Skeletal muscle tissue (tissue), 4 donors: ENCODE results near the gene ITGA7. TPM values are rescaled to one million over a fixed set of nuclear protein-coding genes. Genes with fewer than 3 reads are reported as not detected.

ENCODE experiments used
- H3K27ac ChIP-seq: one replicate; pipeline ENCODE4 v1.7.0; 2013; ENCODE audit warnings: mild to moderate bottlenecking, low read depth, low read length, inconsistent platforms
- H3K27me3 ChIP-seq, 3 donors: one replicate each; pipeline ENCODE4 v1.7.0; 2013; ENCODE audit warnings: low read length in 3 of 3; ENCODE audit not compliant: control insufficient read depth in 3 of 3, insufficient read depth in 3 of 3
- H3K36me3 ChIP-seq, 3 donors: one replicate each; pipeline ENCODE4 v1.7.0; 2013; ENCODE audit warnings: low read length in 3 of 3; ENCODE audit not compliant: control insufficient read depth in 3 of 3, insufficient read depth in 3 of 3
- H3K4me1 ChIP-seq, 3 donors: one replicate each; pipeline ENCODE4 v1.7.0; 2013; ENCODE audit warnings: low read length in 3 of 3, mild to moderate bottlenecking in 3 of 3; ENCODE audit not compliant: control insufficient read depth in 3 of 3, insufficient read depth in 3 of 3
- H3K4me3 ChIP-seq, 3 donors: one replicate each; pipeline ENCODE4 v1.7.0; 2013; ENCODE audit warnings: low read length in 3 of 3
- H3K9ac ChIP-seq, 3 donors: one replicate each; pipeline ENCODE4 v1.7.0; 2013; ENCODE audit warnings: low read length in 3 of 3, mild to moderate bottlenecking in 3 of 3, moderate library complexity in 2 of 3, low read depth in 1 of 3
- H3K9me3 ChIP-seq, 3 donors: one replicate each; pipeline ENCODE4 v1.7.0; 2013; ENCODE audit warnings: low read length in 3 of 3; ENCODE audit not compliant: control insufficient read depth in 3 of 3
- total RNA-seq: library from RNA; depleted of rRNA; stranded (reverse); fragments of >200 nt; gene quantifications from one replicate; pipeline ENCODE4 v1.2.3, GENCODE V29; 2014
- donor health status: Osteomylitis.

ITGA7 gene
- total RNA-seq, 1 donor from 2014 or later, result 123 TPM

- H3K4me3 ChIP-seq, result no peak overlapping the region
- H3K9ac ChIP-seq, result peak overlapping the region in 1 of 3 donors; percentile 16
- H3K27ac ChIP-seq, result no peak overlapping the region
- H3K27me3 ChIP-seq, result no peaks in the 10 kb centered on the region
- no peaks in the 10 kb centered on the region for H3K9me3 ChIP-seq
- peaks cover 33 to 39% (median 36%) of the 10 kb centered on the region in 3 donors for H3K36me3 ChIP-seq
- H3K4me1 ChIP-seq, result peaks cover 70 to 78% (median 75%) of the 10 kb centered on the region in 3 donors
These were observed 17.9 kb upstream of the ITGA7 start for GRCh38 chr12:55725556-55725955.

DNA sequence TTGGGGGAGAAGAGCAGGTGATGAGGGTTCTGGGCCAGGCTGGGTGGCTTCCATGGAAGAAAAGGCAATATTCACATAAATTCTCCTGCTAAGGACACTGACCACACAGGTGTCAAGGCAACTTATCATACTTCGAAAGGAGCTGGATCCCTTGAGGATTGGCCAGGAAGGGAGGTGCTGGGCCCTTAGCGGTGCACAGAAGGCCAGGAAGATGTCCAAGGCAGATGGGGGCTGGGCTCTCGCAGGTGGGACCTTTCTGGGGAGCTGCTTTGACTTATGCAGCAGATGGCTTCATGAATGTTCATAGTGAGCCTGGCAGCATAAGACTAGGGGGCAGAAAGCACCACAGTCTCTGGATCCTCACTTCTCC, 17.2 kb upstream of the ITGA7 start:
- no peaks in the 10 kb centered on the region for H3K27me3 ChIP-seq
- H3K4me3 ChIP-seq, result no peak overlapping the region
- H3K9me3 ChIP-seq, result no peaks in the 10 kb centered on the region
- peaks cover 70 to 78% (median 75%) of the 10 kb centered on the region in 3 donors for H3K4me1 ChIP-seq
- peak overlapping the region; percentile 25 for H3K27ac ChIP-seq
- peaks cover 33 to 39% (median 36%) of the 10 kb centered on the region in 3 donors for H3K36me3 ChIP-seq
- H3K9ac ChIP-seq, result no peak overlapping the region

DNA sequence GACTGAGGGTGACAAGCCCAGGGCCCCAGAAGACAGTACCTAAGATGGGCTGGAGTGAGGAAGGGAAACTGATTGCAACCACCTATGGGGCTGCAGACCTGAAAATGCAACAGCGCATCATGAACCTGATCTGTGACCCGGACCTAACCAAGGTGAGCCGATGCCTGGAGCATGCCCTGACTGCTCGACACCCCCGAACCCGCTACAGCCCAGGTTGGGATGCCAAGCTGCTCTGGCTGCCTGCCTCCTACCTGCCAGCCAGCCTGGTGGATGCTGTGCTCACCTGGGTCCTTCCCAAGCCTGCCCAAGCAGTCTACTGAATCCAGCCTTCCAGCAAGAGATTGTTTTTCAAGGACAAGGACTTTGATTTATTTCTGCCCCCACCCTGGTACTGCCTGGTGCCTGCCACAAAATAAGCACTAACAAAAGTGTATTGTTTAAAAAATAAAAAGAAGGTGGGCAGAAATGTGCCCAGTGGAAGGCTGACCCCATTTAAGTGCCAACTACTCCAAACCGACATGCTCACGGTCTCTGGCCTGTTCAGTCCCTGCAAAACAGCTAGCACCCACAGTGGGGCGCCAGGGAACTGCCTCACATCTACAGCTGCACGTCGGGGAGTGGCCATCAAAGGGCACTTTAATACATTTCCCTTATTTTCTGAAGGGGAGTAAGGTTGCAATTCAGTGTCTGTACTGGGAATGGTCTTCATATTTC, 16.7 kb upstream of the ITGA7 start:
- Histone ChIP-seq H3K36me3 (peaks cover 33 to 39% (median 36%) of the 10 kb centered on the region in 3 donors), H3K4me1 (peaks cover 71 to 80% (median 75%) of the 10 kb centered on the region in 3 donors), H3K9me3 (no peaks in the 10 kb centered on the region), H3K27ac (peak overlapping the region; percentile 25), H3K4me3 (no peak overlapping the region), H3K27me3 (no peaks in the 10 kb centered on the region), H3K9ac (peak overlapping the region in 1 of 3 donors; percentile 57)

DNA sequence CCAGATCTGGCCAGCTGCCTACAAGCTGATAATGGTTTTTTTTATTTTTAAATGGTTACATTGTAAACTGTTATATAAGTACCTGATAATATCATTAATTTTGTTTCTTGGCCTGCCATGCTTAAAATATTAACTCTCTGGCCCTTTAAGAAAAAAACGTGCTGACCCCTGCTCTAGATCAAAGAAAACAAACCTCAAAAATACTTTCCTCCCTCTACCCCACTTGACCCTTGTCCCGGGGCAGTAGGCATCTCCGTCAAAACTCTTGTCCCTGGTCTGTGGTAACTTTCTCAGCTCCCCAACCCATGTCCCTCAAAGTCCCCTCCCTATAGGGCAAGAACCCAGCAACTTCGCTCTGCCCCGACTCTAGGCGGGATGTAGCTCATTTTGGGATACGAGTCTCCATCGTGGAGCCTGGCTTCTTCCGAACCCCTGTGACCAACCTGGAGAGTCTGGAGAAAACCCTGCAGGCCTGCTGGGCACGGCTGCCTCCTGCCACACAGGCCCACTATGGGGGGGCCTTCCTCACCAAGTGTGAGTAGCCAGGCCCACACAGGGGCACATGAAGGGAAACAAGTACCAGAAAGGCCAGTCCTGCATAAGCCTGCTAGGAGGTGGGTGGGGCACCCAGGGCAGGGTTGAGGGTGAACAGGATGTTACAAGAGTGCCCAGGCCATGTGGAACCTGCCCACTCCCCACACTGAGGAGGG, 16.0 kb upstream of the ITGA7 start:
- H3K27me3 ChIP-seq, result no peaks in the 10 kb centered on the region
- no peak overlapping the region for H3K4me3 ChIP-seq
- peaks cover 36 to 38% (median 37%) of the 10 kb centered on the region in 3 donors for H3K36me3 ChIP-seq
- H3K9ac ChIP-seq, result peak overlapping the region; percentile 14 to 69 (median 33)
- H3K4me1 ChIP-seq, result peaks cover 77 to 84% (median 80%) of the 10 kb centered on the region in 3 donors
- H3K27ac ChIP-seq, result peak overlapping the region; percentile 16
- H3K9me3 ChIP-seq, result no peaks in the 10 kb centered on the region

DNA sequence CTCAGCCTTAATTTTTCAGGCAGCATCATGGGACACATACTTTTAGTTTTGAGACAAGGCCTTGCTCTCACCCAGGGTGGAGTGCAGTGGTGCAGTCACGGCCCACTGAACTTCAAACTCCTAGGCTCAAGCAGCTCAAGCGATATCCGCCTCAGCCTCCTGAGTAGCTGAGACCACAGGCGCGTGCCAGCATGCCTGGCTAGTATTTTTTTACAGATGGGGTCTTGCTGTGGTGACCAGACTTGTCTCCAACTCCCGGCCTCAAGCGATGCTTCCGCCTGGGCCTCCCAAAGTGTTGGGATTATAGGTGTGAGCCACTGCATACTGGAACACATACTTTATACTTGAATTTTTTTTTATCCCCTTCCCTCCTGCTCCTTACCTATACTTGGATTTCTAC, 15.2 kb upstream of the ITGA7 start:
- H3K27me3 ChIP-seq, result no peaks in the 10 kb centered on the region
- H3K27ac ChIP-seq, result peak overlapping the region; percentile 16
- H3K4me3 ChIP-seq, result no peak overlapping the region
- peak overlapping the region in 1 of 3 donors; percentile 69 for H3K9ac ChIP-seq
- H3K9me3 ChIP-seq, result no peaks in the 10 kb centered on the region
- peaks cover 36 to 38% (median 37%) of the 10 kb centered on the region in 3 donors for H3K36me3 ChIP-seq
- peaks cover 83 to 90% (median 86%) of the 10 kb centered on the region in 3 donors for H3K4me1 ChIP-seq

GRCh38 chr12:55721601-55722213, 14.0 kb upstream of the ITGA7 start:
- peaks cover 83 to 90% (median 86%) of the 10 kb centered on the region in 3 donors for H3K4me1 ChIP-seq
- H3K27ac ChIP-seq, result peak overlapping the region; percentile 91
- no peaks in the 10 kb centered on the region for H3K9me3 ChIP-seq
- peak overlapping the region in 2 of 3 donors; percentile 26 to 60 for H3K9ac ChIP-seq
- no peaks in the 10 kb centered on the region for H3K27me3 ChIP-seq
- peaks cover 28 to 32% (median 30%) of the 10 kb centered on the region in 3 donors for H3K36me3 ChIP-seq
- peak overlapping the region in 2 of 3 donors; percentile 32 to 45 for H3K4me3 ChIP-seq

DNA sequence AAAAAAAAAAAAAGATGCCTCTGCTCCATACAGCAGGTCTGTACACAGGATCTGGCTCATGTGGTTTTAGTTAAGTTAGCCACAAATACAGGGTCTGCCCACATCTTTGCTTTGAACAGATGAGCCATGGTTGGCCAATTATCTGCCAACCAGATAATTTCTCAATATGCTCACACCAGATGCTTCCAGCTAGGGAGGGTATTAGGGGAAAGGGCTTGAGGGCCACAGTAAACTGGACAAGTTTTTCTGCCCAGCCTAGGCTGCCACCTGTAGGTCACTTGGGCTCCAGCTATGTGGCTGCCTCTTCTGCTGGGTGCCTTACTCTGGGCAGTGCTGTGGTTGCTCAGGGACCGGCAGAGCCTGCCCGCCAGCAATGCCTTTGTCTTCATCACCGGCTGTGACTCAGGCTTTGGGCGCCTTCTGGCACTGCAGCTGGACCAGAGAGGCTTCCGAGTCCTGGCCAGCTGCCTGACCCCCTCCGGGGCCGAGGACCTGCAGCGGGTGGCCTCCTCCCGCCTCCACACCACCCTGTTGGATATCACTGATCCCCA, 13.3 kb upstream of the ITGA7 start:
- Histone ChIP-seq H3K27me3 (no peaks in the 10 kb centered on the region), H3K36me3 (peaks cover 21 to 28% (median 24%) of the 10 kb centered on the region in 3 donors), H3K9me3 (no peaks in the 10 kb centered on the region), H3K9ac (peak overlapping the region in 2 of 3 donors; percentile 60 to 71), H3K4me1 (peaks cover 83 to 88% (median 87%) of the 10 kb centered on the region in 3 donors), H3K27ac (peak overlapping the region; percentile 91), H3K4me3 (peak overlapping the region; percentile 39 to 57 (median 45))

GRCh38 chr12:55720071-55720564, 12.4 kb upstream of the ITGA7 start, which contains the start of gene RDH5:
Gene RDH5 (plus strand): TSS chr12:55720393. CDS start chr12:55721185, 792 bp downstream.
- H3K9ac ChIP-seq, result peak within 1 kb of the TSS; percentile 71 to 90 (median 79)
- peaks cover 12 to 22% (median 16%) of the 10 kb centered on the region in 3 donors for H3K36me3 ChIP-seq
- no peaks in the 10 kb centered on the region for H3K9me3 ChIP-seq
- H3K27ac ChIP-seq, result peak within 1 kb of the TSS; percentile 91
- no peaks in the 10 kb centered on the region for H3K27me3 ChIP-seq
- H3K4me3 ChIP-seq, result peak within 1 kb of the TSS; percentile 49 to 69 (median 57)
- peaks cover 83 to 89% (median 87%) of the 10 kb centered on the region in 3 donors for H3K4me1 ChIP-seq

DNA sequence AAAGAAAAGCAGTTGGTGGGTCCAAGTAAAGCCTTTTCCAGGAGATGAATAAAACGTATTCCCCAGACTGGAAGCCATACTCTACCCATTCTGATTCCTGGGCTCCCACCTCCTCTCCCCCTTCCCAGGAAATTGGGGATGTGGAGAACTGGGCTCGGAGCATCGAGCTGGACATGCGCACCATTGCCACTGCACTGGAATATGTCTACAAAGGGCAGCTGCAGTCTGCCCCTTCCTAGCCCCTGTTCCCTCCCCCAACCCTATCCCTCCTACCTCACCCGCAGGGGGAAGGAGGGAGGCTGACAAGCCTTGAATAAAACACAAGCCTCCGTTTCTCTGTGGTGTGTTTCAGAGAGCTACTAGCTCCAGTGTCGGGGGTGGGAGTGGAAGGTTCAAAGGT, 11.7 kb upstream of the ITGA7 start:
- Histone ChIP-seq H3K27ac (peak overlapping the region; percentile 91), H3K9me3 (no peaks in the 10 kb centered on the region), H3K9ac (peak overlapping the region; percentile 71 to 90 (median 79)), H3K36me3 (peaks cover 5 to 15% (median 8%) of the 10 kb centered on the region in 3 donors), H3K4me3 (peak overlapping the region in 1 of 3 donors; percentile 49), H3K4me1 (peaks cover 79 to 85% (median 84%) of the 10 kb centered on the region in 3 donors), H3K27me3 (no peaks in the 10 kb centered on the region)
